ENCODE data around the gene EDDM13. TPM values are rescaled to one million over a fixed set of nuclear protein-coding genes. Genes with fewer than 3 reads are reported as not detected.
"Not testable (repeated sequence)": the region's sequence is repeated elsewhere in the genome, so short reads cannot be mapped to it uniquely, and the experiment has no call there.

EDDM13 gene
- total RNA-seq, 4 donors from 2014 or later: 6.0 to 25.8 (median 11.4) TPM

- no peak overlapping the region for H3K27ac ChIP-seq
- peak; percentile 75 to 86 for DNase-seq (ENCODE audit: low spot score in 2 of 2)
These were observed 19.7 kb upstream of the EDDM13 start for GRCh38 chr19:56252699-56253422.

GRCh38 chr19:56253737-56254136 is 18.8 kb upstream of the EDDM13 start:
- no peak for DNase-seq (ENCODE audit: low spot score in 2 of 2)
- Histone ChIP-seq H3K27ac (no peak overlapping the region), H3K27me3 (no peaks in the 10 kb centered on the region), H3K9me3 (no peaks in the 10 kb centered on the region), H3K4me3 (no peak overlapping the region), H3K36me3 (no peaks in the 10 kb centered on the region), H3K4me1 (no peaks in the 10 kb centered on the region)
- TF ChIP-seq CTCF (IDR thresholded peaks at IDR 0.05) (no peak), POLR2AphosphoS5 (IDR thresholded peaks at IDR 0.05) (no peak), EP300 (IDR thresholded peaks at IDR 0.05) (no peak), POLR2A (IDR thresholded peaks at IDR 0.05) (no peak)
- 40% methylated on average over 5 of the region's 5 CpGs for WGBS

More at GRCh38 chr19:56252699-56253422, 19.7 kb upstream of the EDDM13 start:
- Histone ChIP-seq H3K9me3 (no peaks in the 10 kb centered on the region), H3K36me3 (no peaks in the 10 kb centered on the region), H3K27me3 (no peaks in the 10 kb centered on the region), H3K4me1 (no peaks in the 10 kb centered on the region), H3K4me3 (no peak overlapping the region)
- TF ChIP-seq POLR2A (IDR thresholded peaks at IDR 0.05) (no peak), CTCF (IDR thresholded peaks at IDR 0.05) (peak; percentile 20 to 88)
- 38% methylated on average over 10 of the region's 10 CpGs for WGBS

GRCh38 chr19:56258272-56258671 is 14.3 kb upstream of the EDDM13 start:
- no peak for DNase-seq (ENCODE audit: low spot score in 2 of 2)
- 87% methylated on average over 9 of the region's 12 CpGs for WGBS

GRCh38 chr19:56261145-56261544 is 11.4 kb upstream of the EDDM13 start:
- Histone ChIP-seq H3K36me3 (no peaks in the 10 kb centered on the region), H3K9me3 (no peaks in the 10 kb centered on the region), H3K27ac (no peak overlapping the region), H3K4me1 (no peaks in the 10 kb centered on the region), H3K4me3 (no peak overlapping the region), H3K27me3 (no peaks in the 10 kb centered on the region)
- DNase-seq (ENCODE audit: low spot score in 2 of 2): no peak
- no peak for TF ChIP-seq POLR2A (IDR thresholded peaks at IDR 0.05)
- TF ChIP-seq POLR2AphosphoS5 (IDR thresholded peaks at IDR 0.05): no peak
- TF ChIP-seq EP300 (IDR thresholded peaks at IDR 0.05): no peak
- TF ChIP-seq CTCF (IDR thresholded peaks at IDR 0.05): no peak

More at GRCh38 chr19:56258272-56258671, 14.3 kb upstream of the EDDM13 start:
- Histone ChIP-seq H3K4me3 (no peak overlapping the region), H3K36me3 (no peaks in the 10 kb centered on the region), H3K27me3 (no peaks in the 10 kb centered on the region), H3K27ac (no peak overlapping the region), H3K4me1 (no peaks in the 10 kb centered on the region), H3K9me3 (no peaks in the 10 kb centered on the region)
- TF ChIP-seq EP300 (IDR thresholded peaks at IDR 0.05) (no peak), POLR2A (IDR thresholded peaks at IDR 0.05) (no peak), CTCF (IDR thresholded peaks at IDR 0.05) (no peak), POLR2AphosphoS5 (IDR thresholded peaks at IDR 0.05) (no peak)

GRCh38 chr19:56261932-56262331 is 10.6 kb upstream of the EDDM13 start:
- H3K9me3 ChIP-seq; H3K4me3 ChIP-seq; DNase-seq (ENCODE audit: low spot score in 2 of 2); H3K36me3 ChIP-seq; H3K4me1 ChIP-seq; H3K27ac ChIP-seq; H3K27me3 ChIP-seq: not testable (repeated sequence)
- 94% methylated on average over 6 of the region's 6 CpGs for WGBS

- WGBS: 92% methylated on average over 5 of the region's 5 CpGs
- Histone ChIP-seq H3K9me3 (no peaks in the 10 kb centered on the region), H3K4me1 (no peaks in the 10 kb centered on the region), H3K36me3 (no peaks in the 10 kb centered on the region), H3K27ac (no peak overlapping the region), H3K27me3 (no peaks in the 10 kb centered on the region), H3K4me3 (no peak overlapping the region)
- TF ChIP-seq EP300 (IDR thresholded peaks at IDR 0.05): no peak
- no peak for TF ChIP-seq POLR2AphosphoS5 (IDR thresholded peaks at IDR 0.05)
- no peak for TF ChIP-seq POLR2A (IDR thresholded peaks at IDR 0.05)
- no peak for TF ChIP-seq CTCF (IDR thresholded peaks at IDR 0.05)
- no peak for DNase-seq (ENCODE audit: low spot score in 2 of 2)
These were observed 9.2 kb upstream of the EDDM13 start for GRCh38 chr19:56263319-56263718.
